GM12878 (cell line): ENCODE data around the gene SRSF1.

ENCODE experiments used
- BHLHE40 ChIP-seq, 2 experiments: fragments of 450-650 bp in 1 of 2; IDR thresholded peaks; 2 replicates each; pipeline ENCODE4 v1.6.1; 2011 to 2017; ENCODE audit warnings: low read depth in 2 of 2, borderline replicate concordance in 1 of 2, improper control_type of control experiment in 1 of 2, low read length in 1 of 2, mild to moderate bottlenecking in 1 of 2
- MEF2A ChIP-seq: IDR thresholded peaks from 2 replicates; pipeline ENCODE4 v1.6.1; 2011; ENCODE audit warnings: low read depth, mild to moderate bottlenecking, low read length, moderate library complexity; ENCODE audit not compliant: insufficient read depth
- SPI1 ChIP-seq: IDR thresholded peaks from 2 replicates; pipeline ENCODE4 v1.6.1; 2011; ENCODE audit warnings: low read depth, mild to moderate bottlenecking, low read length, moderate library complexity, borderline replicate concordance; ENCODE audit not compliant: insufficient read depth
- TF ChIP-seq, protein P1 (sequence below): IDR thresholded peaks from 2 replicates; pipeline ENCODE4 v1.6.1; 2012; ENCODE audit warnings: mild to moderate bottlenecking, low read depth, low read length

DNA sequence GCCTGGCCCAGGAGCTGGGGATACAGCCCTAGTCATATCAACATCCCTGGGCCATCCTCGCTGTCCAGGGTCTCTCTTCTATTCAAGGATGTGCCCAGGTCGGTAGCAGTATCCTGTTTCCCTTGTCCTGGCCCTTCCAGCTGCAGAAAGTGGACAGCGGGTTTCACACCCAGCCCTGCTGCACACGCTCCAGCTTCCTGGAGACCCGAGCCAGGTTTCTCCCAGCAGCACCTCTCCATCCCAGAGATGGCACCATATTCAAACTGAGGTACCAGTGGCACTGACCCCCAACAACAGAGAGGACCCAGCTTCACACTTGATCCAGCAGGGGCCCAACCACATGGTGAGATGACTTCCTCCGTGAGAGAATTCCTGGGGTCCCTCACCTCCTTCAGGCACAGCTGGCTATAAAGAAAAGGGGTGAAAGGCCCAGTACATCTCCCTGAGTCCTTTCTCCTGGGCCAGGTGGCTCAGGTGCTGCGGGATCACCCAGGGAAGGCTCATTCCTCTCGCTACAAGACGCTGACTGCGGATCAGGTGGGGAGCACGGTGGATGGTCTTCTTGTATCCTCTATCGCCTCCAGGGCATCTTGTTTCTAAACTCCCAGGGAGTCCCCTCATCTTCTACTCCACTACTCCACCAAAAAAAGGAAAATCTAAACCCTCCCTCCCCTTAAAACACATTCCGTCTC lies 53.2 kb downstream of the SRSF1 start:
- TF ChIP-seq BHLHE40 (IDR thresholded peaks at IDR 0.05; ENCODE audit: borderline replicate concordance in 1 of 2, low read depth in 2 of 2, low read length in 1 of 2) (no peak), MEF2A (no peak), SPI1 (no peak)
- TF ChIP-seq, protein P1, sequence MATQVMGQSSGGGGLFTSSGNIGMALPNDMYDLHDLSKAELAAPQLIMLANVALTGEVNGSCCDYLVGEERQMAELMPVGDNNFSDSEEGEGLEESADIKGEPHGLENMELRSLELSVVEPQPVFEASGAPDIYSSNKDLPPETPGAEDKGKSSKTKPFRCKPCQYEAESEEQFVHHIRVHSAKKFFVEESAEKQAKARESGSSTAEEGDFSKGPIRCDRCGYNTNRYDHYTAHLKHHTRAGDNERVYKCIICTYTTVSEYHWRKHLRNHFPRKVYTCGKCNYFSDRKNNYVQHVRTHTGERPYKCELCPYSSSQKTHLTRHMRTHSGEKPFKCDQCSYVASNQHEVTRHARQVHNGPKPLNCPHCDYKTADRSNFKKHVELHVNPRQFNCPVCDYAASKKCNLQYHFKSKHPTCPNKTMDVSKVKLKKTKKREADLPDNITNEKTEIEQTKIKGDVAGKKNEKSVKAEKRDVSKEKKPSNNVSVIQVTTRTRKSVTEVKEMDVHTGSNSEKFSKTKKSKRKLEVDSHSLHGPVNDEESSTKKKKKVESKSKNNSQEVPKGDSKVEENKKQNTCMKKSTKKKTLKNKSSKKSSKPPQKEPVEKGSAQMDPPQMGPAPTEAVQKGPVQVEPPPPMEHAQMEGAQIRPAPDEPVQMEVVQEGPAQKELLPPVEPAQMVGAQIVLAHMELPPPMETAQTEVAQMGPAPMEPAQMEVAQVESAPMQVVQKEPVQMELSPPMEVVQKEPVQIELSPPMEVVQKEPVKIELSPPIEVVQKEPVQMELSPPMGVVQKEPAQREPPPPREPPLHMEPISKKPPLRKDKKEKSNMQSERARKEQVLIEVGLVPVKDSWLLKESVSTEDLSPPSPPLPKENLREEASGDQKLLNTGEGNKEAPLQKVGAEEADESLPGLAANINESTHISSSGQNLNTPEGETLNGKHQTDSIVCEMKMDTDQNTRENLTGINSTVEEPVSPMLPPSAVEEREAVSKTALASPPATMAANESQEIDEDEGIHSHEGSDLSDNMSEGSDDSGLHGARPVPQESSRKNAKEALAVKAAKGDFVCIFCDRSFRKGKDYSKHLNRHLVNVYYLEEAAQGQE: no peak
